DMS153 treated with DMSO at 0.1 percent for 48 hours (cell line): ENCODE results near the gene HCN2.

ENCODE experiments used
- DNase-seq: peaks from one replicate; lab custom pipeline; 2025; ENCODE audit not compliant: unreplicated experiment; lab: John Stamatoyannopoulos, UW

Gene HCN2

GRCh38 chr19:589693-590395 is at the start of gene HCN2:
Gene HCN2, plus strand, starts transcription at chr19:589881. Its CDS starts 65 bp downstream, at chr19:589946.
- DNase-seq: no peak

GRCh38 chr19:540867-541637 is 48.6 kb upstream of the HCN2 start:
- DNase-seq: no peak

- DNase-seq: no peak
Observed at GRCh38 chr19:541699-542098, 48.0 kb upstream of the HCN2 start.

GRCh38 chr19:542173-542866 is 47.4 kb upstream of the HCN2 start:
- DNase-seq: no peak

GRCh38 chr19:543910-544608 is 45.6 kb upstream of the HCN2 start, which contains the start of gene GZMM:
Gene GZMM, plus strand, starts transcription at chr19:544053. Its CDS starts 19 bp downstream, at chr19:544072.
- no peak for DNase-seq

- DNase-seq: no peak
Observed at GRCh38 chr19:547117-547516, 42.6 kb upstream of the HCN2 start.

- no peak for DNase-seq
Observed at GRCh38 chr19:547836-548720, 41.6 kb upstream of the HCN2 start.

GRCh38 chr19:548886-549830 is 40.5 kb upstream of the HCN2 start:
- no peak for DNase-seq

GRCh38 chr19:554817-555216 is 34.9 kb upstream of the HCN2 start:
- no peak for DNase-seq

- DNase-seq: no peak
Observed at GRCh38 chr19:555474-555808, 34.2 kb upstream of the HCN2 start.

GRCh38 chr19:556611-557382 is 32.9 kb upstream of the HCN2 start:
- DNase-seq: no peak

- DNase-seq: no peak
Observed at GRCh38 chr19:558770-559439, 30.8 kb upstream of the HCN2 start.

- DNase-seq: no peak
Observed at GRCh38 chr19:560121-560520, 29.6 kb upstream of the HCN2 start.

- no peak for DNase-seq
Observed at GRCh38 chr19:566403-566802, 23.3 kb upstream of the HCN2 start.

GRCh38 chr19:566844-567243 is 22.8 kb upstream of the HCN2 start:
- no peak for DNase-seq

GRCh38 chr19:567296-567900 is 22.3 kb upstream of the HCN2 start:
- no peak for DNase-seq

GRCh38 chr19:570251-570686 is 19.4 kb upstream of the HCN2 start:
- DNase-seq: no peak
